Ovary (tissue), 3 donors: Measurements from ENCODE around the gene SULT2B1.

ENCODE experiments used
- EP300 ChIP-seq: sonication (generic); formaldehyde crosslinking; IDR thresholded peaks from one replicate; pipeline ENCODE4 v1.6.1; 2017; ENCODE audit warnings: antibody characterized with exemption
- POLR2A ChIP-seq: fragments of 450-650 bp; IDR thresholded peaks from one replicate; pipeline ENCODE4 v1.6.1; 2017; ENCODE audit warnings: antibody characterized with exemption, mild to moderate bottlenecking, moderate library complexity
- TF ChIP-seq, protein P1 (sequence below), 3 donors: fragments of 450-650 bp in 2 of 3; fragments of 200-600 bp in 1 of 3; IDR thresholded peaks; one replicate each; pipeline versions ENCODE4 v1.5.1 to v1.8.0; 2016 to 2022; ENCODE audit warnings: antibody characterized with exemption in 3 of 3, mild to moderate bottlenecking in 1 of 3
- donor health status: DM: no; HTN: no; CAD: no.

DNA sequence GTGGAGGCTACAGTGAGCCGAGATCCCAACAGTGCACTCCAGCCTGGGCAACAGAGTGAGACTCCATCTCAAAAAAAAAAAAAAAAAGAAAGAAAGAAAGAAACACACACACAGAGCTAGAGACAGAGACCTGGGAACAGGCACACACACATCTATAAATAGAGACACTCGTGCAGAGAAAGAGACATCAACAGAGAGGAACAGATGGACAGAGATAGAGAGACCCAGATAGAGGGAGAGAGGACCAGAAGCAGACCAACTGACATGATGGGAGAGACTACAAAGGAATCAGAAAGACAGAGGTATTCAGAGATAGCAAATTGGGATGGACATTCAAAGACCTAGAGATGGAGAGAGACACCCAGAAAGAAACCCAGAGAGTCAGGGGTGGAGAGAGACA, 96.2 kb downstream of the SULT2B1 start:
- TF ChIP-seq, protein P1, sequence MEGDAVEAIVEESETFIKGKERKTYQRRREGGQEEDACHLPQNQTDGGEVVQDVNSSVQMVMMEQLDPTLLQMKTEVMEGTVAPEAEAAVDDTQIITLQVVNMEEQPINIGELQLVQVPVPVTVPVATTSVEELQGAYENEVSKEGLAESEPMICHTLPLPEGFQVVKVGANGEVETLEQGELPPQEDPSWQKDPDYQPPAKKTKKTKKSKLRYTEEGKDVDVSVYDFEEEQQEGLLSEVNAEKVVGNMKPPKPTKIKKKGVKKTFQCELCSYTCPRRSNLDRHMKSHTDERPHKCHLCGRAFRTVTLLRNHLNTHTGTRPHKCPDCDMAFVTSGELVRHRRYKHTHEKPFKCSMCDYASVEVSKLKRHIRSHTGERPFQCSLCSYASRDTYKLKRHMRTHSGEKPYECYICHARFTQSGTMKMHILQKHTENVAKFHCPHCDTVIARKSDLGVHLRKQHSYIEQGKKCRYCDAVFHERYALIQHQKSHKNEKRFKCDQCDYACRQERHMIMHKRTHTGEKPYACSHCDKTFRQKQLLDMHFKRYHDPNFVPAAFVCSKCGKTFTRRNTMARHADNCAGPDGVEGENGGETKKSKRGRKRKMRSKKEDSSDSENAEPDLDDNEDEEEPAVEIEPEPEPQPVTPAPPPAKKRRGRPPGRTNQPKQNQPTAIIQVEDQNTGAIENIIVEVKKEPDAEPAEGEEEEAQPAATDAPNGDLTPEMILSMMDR (IDR thresholded peaks at IDR 0.05), result no peak
- TF ChIP-seq POLR2A (no peak), EP300 (no peak)
